Upper lobe of right lung (tissue), 1 donor: ENCODE data around the gene ACTG2. TPM values are rescaled to one million over a fixed set of nuclear protein-coding genes. Genes with fewer than 3 reads are reported as not detected.

Source experiments
- ATAC-seq: fragments of 200-7000 bp; cut with Tn5 transposase; one replicate; pipeline ENCODE4 v1.9.1; 2020; ENCODE audit warnings: mild to moderate bottlenecking, moderate library complexity
- DNase-seq: peaks from one replicate; pipeline ENCODE4 v3.0.0-alpha.2; 2020
- H3K27ac ChIP-seq: fragments of 200-600 bp; one replicate; pipeline ENCODE4 v1.8.0; 2022
- H3K27me3 ChIP-seq: fragments of 200-600 bp; one replicate; pipeline ENCODE4 v1.8.0; 2022; ENCODE audit warnings: mild to moderate bottlenecking
- H3K36me3 ChIP-seq: fragments of 200-600 bp; one replicate; pipeline ENCODE4 v1.8.0; 2022
- H3K4me1 ChIP-seq: fragments of 200-600 bp; one replicate; pipeline ENCODE4 v1.8.0; 2022
- H3K4me3 ChIP-seq: fragments of 200-600 bp; one replicate; pipeline ENCODE4 v1.8.0; 2022; ENCODE audit warnings: mild to moderate bottlenecking
- H3K9me3 ChIP-seq: fragments of 200-600 bp; one replicate; pipeline ENCODE4 v1.8.0; 2022
- intact Hi-C: fragments of 100-400 bp; cut with DNase I; formaldehyde crosslinking; loops from one replicate; pipeline ENCODE4 v1.11.0; 2022
- total RNA-seq: library from RNA; stranded (reverse); fragmentation: NEBNext Ultra II Directional; extraction: Animal tissue kit (Norgen Biotek cat#: 25700); gene quantifications from one replicate; pipeline ENCODE4 v1.2.1, GENCODE V29; 2021
- TF ChIP-seq, protein P1 (sequence below): fragments of 200-600 bp; IDR thresholded peaks from one replicate; pipeline ENCODE4 v1.8.0; 2022; ENCODE audit warnings: antibody characterized with exemption
- donor health status: DM: no; HTN: yes; CAD: no; lungs with severe emphysema.

ACTG2 gene
- total RNA-seq, 1 donor from 2014 or later, result 37.9 TPM

DNA sequence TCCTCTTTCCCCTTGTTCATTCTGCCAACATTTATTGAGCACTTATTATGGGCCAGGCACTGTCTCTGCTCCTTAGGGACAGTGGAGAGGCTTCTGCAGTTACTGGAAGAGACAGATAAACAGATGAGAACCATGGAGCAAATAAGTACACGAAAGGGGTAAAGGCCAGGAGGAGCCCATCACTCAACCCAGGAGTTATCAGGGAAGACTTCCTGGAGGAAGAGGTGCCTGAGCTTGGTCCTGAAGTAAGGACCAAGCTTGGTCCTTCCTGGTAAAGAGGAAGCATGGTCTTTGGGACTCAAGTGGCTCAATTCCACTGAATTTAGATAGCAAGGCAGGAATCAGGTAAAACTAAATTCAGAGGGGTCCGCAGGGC lies 1.7 kb downstream of the ACTG2 start:
- intact Hi-C loops, result no loop called here
- DNase-seq, result no peak
- Histone ChIP-seq H3K9me3 (no peaks in the 10 kb centered on the region), H3K36me3 (no peaks in the 10 kb centered on the region), H3K4me3 (peak overlapping the region; percentile 5), H3K27me3 (no peaks in the 10 kb centered on the region), H3K4me1 (peaks cover 10% of the 10 kb centered on the region), H3K27ac (no peak overlapping the region)
- no peak for ATAC-seq
- TF ChIP-seq, protein P1, sequence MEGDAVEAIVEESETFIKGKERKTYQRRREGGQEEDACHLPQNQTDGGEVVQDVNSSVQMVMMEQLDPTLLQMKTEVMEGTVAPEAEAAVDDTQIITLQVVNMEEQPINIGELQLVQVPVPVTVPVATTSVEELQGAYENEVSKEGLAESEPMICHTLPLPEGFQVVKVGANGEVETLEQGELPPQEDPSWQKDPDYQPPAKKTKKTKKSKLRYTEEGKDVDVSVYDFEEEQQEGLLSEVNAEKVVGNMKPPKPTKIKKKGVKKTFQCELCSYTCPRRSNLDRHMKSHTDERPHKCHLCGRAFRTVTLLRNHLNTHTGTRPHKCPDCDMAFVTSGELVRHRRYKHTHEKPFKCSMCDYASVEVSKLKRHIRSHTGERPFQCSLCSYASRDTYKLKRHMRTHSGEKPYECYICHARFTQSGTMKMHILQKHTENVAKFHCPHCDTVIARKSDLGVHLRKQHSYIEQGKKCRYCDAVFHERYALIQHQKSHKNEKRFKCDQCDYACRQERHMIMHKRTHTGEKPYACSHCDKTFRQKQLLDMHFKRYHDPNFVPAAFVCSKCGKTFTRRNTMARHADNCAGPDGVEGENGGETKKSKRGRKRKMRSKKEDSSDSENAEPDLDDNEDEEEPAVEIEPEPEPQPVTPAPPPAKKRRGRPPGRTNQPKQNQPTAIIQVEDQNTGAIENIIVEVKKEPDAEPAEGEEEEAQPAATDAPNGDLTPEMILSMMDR, result no peak

DNA sequence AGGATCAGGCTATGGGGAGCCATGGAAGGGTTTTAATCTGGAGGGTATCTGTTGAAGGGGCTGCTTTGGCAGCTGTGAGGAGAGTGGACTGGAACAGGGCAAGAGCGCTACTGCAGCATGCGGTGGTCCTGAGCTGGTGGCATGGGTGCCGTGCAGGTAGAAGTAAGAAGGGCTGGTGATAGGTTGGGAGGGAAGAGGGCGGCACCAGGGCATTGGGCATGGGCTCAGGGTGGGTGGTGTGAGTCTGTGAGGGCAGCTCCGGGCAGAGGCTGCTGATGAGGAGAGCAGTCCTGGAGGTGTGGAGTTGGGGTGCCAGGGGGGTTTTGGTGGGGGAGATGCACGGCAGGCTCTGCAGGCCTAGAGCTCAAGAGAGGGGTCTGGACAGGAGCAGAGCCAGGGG lies 2.1 kb downstream of the ACTG2 start:
- DNase-seq, result no peak
- no peaks in the 10 kb centered on the region for H3K27me3 ChIP-seq

GRCh38 chr2:73895473-73895872 lies 2.7 kb downstream of the ACTG2 start:
- H3K4me3 ChIP-seq, result no peak overlapping the region
- H3K36me3 ChIP-seq, result no peaks in the 10 kb centered on the region
- peaks cover 10% of the 10 kb centered on the region for H3K4me1 ChIP-seq
- H3K27ac ChIP-seq, result no peak overlapping the region
- intact Hi-C loops, result no loop called here
- H3K9me3 ChIP-seq, result no peaks in the 10 kb centered on the region
- DNase-seq, result no peak
- TF ChIP-seq, protein P1, result no peak
- H3K27me3 ChIP-seq, result no peaks in the 10 kb centered on the region
- no peak for ATAC-seq

More for the DNA sequence above, 2.1 kb downstream of the ACTG2 start:
- H3K4me1 ChIP-seq, result peaks cover 10% of the 10 kb centered on the region
- no peak overlapping the region for H3K27ac ChIP-seq
- TF ChIP-seq, protein P1, result no peak
- peak overlapping the region; percentile 5 for H3K4me3 ChIP-seq
- H3K36me3 ChIP-seq, result no peaks in the 10 kb centered on the region
- no peaks in the 10 kb centered on the region for H3K9me3 ChIP-seq
- ATAC-seq, result no peak
- intact Hi-C loops, result no loop called here

GRCh38 chr2:73896362-73897239 lies 3.8 kb downstream of the ACTG2 start:
- intact Hi-C loops, result no loop called here
- no peaks in the 10 kb centered on the region for H3K27me3 ChIP-seq
- DNase-seq (no peak), ATAC-seq (no peak)
- peaks cover 10% of the 10 kb centered on the region for H3K4me1 ChIP-seq
- peak overlapping the region; percentile 18 for H3K27ac ChIP-seq
- no peaks in the 10 kb centered on the region for H3K36me3 ChIP-seq
- TF ChIP-seq, protein P1, result no peak
- H3K9me3 ChIP-seq, result no peaks in the 10 kb centered on the region
- H3K4me3 ChIP-seq, result no peak overlapping the region

GRCh38 chr2:73897240-73897583 lies 4.4 kb downstream of the ACTG2 start:
- Histone ChIP-seq H3K27me3 (no peaks in the 10 kb centered on the region), H3K4me3 (no peak overlapping the region), H3K36me3 (no peaks in the 10 kb centered on the region), H3K27ac (peak overlapping the region; percentile 18), H3K9me3 (no peaks in the 10 kb centered on the region), H3K4me1 (peaks cover 10% of the 10 kb centered on the region)
- TF ChIP-seq, protein P1, result no peak
- no peak for ATAC-seq
- no peak for DNase-seq
- intact Hi-C loops, result no loop called here
